ENCODE data around the gene MYL7.
A peak's percentile ranks its signal among the peaks of the same experiment; 100 is the strongest.

The MYL7 gene

GRCh38 chr7:44112231-44112996 lies 28.7 kb downstream of the MYL7 start:
- no peak for DNase-seq (ENCODE audit: low read depth in 2 of 2)

DNA sequence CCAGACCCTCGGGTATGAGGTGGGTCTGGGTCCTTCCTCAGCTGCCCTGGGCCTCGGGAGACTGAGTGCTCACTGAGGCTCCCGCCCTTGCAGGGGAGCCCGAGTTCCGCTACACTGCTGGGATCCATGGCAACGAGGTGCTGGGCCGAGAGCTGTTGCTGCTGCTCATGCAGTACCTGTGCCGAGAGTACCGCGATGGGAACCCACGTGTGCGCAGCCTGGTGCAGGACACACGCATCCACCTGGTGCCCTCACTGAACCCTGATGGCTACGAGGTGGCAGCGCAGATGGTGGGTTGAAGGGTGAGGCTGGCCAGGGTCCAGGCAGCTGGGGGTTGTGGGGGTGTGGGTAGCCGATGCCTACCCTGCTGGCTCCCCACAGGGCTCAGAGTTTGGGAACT lies 29.4 kb downstream of the MYL7 start:
- DNase-seq (ENCODE audit: low read depth in 2 of 2): no peak

DNA sequence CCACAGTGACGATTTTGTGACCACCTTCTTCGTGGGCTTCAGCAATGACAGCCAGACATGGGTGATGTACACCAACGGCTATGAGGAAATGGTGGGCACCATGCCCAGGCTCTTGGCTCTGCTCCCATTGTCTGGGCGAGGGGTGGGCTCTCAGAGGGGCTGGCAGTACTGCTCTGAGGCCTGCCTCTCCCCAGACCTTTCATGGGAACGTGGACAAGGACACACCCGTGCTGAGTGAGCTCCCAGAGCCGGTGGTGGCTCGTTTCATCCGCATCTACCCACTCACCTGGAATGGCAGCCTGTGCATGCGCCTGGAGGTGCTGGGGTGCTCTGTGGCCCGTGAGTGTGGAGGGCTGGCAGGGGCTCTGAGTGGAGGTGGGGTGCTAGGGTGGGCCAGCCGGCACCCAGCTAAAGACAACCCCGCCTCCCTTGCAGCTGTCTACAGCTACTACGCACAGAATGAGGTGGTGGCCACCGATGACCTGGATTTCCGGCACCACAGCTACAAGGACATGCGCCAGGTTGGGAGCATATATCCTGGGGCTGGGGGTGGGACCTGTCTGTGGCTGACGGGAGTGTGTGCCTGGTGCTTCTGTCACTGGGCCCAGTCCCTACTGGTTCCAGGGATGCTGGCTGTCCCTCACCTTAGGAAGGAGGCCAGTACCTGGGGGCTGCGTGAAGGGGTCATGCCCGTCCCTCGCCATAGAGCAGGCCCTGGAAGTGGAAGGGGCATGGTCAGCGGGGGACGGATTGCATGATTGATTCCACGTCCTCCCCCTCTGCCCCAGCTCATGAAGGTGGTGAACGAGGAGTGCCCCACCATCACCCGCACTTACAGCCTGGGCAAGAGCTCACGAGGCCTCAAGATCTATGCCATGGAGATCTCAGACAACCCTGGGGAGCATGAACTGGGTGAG lies 30.2 kb downstream of the MYL7 start:
- no peak for DNase-seq (ENCODE audit: low read depth in 2 of 2)

GRCh38 chr7:44109991-44110390 lies 31.1 kb downstream of the MYL7 start:
- no peak for DNase-seq (ENCODE audit: low read depth in 2 of 2)

DNA sequence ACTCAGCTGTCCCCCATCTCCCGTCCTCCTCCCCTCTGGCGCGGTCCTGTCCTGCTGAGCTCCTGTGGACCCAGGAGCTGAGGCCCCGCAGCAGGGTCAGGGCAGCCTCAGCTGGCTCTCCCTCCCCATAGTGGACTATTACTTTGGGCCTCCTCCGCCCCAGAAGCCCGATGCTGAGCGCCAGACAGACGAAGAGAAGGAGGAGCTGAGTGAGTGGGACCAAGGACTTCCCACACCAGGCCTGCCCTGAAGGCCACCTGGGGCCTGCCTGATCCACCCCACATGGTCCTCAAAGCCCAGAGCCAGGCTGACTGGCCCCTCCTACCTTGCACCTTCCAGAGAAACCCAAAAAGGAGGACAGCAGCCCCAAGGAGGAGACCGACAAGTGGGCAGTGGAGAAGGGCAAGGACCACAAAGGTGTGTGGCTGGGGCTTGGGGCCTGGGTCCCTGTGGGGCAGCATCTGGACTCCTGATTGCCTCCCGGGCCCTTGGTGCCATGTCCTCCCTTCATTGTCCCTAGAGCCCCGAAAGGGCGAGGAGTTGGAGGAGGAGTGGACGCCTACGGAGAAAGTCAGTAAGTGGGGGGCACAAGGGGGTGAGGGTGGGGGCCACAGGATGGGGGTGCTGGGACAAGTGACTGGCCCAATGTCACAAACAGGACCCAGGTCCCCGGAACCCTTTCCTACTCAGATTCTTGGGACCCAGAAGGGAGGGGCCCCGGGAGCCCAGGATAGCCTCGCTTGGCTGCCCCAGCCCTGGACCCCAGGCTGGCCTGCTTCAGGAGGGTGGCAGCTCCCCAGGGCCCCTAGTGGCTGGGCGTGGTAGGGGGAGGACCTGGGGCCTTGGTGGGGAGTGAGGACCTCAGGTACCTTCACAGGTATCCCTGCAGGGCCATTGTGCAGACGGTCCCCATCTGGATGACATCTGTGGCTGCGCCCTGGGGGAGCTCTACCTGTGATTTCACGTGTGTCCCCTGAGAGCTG lies 32.1 kb downstream of the MYL7 start:
- no peak for DNase-seq (ENCODE audit: low read depth in 2 of 2)

DNA sequence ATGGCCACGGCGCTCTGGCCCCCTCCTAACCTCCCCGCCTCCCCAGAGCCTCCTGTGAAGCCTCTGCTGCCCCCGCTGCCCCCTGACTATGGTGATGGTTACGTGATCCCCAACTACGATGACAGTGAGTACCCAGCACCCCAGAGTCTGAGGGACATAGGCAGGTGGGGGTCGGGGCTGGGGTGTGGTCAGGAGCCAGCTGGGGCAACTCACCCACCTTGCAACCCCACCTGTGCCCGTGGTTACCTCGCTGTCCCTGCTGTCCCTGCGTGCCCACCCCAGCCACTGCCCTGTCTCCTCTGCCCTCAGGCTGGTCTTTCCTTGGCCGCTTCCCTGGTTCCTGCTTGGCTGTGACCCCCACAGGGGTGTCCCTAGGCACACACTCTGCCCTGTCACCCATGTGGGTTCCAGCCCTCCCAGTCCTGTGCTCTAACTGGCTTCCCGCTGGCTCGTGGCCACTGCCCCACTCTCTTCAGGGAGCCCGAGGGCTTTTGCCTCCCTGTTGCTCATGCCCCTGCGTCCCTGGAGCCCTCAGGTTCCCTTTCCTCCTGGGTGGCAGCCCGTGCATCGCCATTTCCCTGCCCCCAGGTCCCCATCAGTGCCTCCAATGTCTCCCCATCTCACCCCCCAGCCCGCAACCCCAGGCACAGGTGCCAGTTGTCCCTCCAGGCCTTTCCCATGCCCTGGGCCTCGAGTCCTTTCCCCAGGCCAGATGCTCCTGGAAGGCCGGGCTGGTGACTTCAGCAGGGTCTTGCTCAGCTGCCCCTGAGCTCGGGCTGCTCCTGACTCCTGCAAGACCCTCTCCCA lies 33.0 kb downstream of the MYL7 start:
- no peak for DNase-seq (ENCODE audit: low read depth in 2 of 2)

- DNase-seq (ENCODE audit: low read depth in 2 of 2): no peak
These were observed 33.8 kb downstream of the MYL7 start for GRCh38 chr7:44107116-44107960.

- DNase-seq (ENCODE audit: low read depth in 2 of 2): no peak
These were observed 34.6 kb downstream of the MYL7 start for GRCh38 chr7:44106311-44107065.

DNA sequence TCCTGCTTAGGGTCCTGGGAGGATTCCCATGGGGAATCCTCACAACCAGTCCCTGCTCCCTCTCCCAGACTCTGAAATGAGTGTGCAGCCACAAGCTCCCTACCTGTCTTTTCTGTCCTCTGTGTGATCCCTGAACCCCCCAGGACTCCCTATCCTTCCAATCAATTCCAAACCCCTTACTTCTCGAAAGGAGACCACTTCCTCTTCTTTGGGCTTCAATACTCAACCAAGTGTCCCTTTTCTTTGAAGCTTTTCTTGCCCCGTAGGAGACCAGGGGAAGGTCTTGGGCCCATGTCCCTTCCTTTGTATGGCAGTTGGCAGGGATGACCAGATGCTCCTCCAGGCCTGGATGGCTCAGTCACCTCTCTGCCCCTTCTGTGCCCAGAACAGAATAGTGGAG lies 35.3 kb downstream of the MYL7 start:
- no peak for DNase-seq (ENCODE audit: low read depth in 2 of 2)

DNA sequence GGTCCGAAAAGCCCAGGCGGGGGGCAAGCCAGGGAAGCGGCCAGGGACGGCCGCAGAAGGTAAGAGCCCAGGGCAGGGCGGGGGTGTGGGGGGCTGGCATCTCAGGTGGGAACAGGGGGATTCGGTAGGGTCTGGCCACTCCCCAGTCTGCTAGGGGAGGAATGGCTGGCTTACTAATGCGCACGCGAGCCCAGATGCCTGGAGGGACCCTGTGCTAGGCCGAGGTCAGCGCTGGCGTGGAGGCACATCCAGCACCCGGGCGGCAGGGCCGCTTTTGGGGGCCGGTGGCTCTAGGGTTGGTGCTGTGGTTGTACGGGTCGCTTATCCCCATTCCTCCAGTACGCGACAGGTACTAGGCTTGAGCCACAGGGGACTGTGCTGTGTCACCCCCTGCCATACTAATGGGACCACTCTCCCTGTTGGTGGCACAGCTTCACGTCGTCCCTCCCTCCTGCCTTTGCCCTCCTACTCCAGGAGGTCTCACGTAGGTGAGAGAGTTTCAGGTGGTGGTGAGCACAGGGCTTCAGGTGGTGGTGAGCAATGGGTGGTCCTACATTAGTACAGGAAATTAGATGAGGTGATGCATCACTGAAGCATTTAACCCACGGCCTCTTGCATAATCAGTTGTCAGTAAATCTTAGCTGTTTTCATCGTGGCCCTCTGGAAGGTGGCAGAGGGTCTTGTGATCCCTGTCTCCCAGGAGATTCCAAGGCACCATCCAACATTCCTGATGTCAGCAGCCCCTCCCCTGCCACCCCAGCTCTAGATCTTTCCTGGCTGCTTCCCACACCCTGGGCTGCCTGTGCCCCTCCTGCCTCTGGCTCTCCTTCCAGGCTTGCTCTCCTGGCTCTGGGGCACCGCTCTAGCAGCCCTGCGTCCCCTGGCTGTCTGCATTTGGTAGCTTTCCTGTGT lies 36.0 kb downstream of the MYL7 start:
- no peak for DNase-seq (ENCODE audit: low read depth in 2 of 2)

GRCh38 chr7:44103923-44104859 lies 36.9 kb downstream of the MYL7 start, which contains the start of gene AEBP1:
AEBP1 (plus strand) TSS chr7:44104345; CDS start chr7:44104666, 321 bp downstream.
- peak in 1 of 2 donors; percentile 14 for DNase-seq (ENCODE audit: low read depth in 2 of 2)

DNA sequence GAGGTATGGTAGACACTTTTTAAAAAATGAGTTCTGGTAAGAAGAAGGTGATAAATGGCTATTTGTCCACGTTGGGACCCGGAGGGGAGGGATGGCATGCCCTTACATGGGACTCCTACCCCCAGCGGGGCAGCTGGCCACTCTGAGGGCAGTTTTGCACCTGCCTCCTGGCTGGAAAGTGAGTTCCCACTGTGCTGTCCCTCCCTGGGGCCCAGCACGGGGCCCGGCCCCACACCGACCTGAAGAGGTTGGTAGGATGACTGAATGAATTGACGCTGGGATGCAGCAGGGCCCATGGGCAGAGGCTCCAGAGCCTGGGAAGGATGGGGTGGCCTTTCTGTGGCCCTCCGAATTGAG lies 37.6 kb downstream of the MYL7 start:
- DNase-seq (ENCODE audit: low read depth in 2 of 2): no peak

- DNase-seq (ENCODE audit: low read depth in 2 of 2): no peak
These were observed 38.1 kb downstream of the MYL7 start for GRCh38 chr7:44102846-44103565.

- no peak for DNase-seq (ENCODE audit: low read depth in 2 of 2)
These were observed 38.9 kb downstream of the MYL7 start for GRCh38 chr7:44101966-44102845.

DNA sequence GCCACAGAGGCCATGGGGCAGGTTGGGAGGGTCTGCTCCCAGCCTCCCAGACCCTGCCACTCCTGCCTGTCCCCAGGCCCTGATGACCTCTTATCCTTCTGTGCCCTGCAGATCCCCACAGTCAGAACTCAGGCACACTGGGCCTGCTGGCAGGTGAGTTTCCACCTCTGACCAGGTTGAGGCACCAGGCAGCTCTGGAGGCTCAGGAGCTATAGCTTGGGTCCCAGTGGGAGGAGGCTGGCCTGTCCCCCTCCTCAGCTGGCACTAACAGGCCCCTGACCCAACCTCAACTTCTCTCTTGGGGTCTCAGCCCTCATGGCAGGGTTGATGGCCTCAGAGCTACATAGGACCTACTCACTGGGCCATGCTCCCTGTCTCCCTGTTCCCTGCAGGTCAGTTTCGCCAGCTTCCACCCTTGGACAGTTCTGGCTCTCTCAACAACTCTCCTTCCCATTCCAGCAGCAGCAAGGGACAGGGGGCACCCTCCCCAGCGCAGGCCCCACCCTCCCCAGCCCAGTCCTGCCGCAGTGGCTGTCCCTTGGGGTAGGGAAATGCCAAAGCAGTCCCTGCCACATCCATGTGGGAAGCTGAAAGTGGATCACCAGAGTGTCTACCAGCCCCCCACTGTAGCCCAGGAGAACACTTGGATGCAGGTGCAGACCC lies 39.7 kb downstream of the MYL7 start:
- DNase-seq (ENCODE audit: low read depth in 2 of 2): no peak

Measured in stimulated activated CD4-positive, alpha-beta T cell treated with anti-CD3 and anti-CD28 coated beads, Interleukin-1b, Interleukin-23, amount 100 ng/mL, for 1 hour (primary cell).